ENCODE data around the gene COL27A1. TPM values are rescaled to one million over a fixed set of nuclear protein-coding genes. Genes with fewer than 3 reads are reported as not detected.
"Not testable (repeated sequence)": the region's sequence is repeated elsewhere in the genome, so short reads cannot be mapped to it uniquely, and the experiment has no call there.

Gene COL27A1
- total RNA-seq, 1 donor from 2014 or later, result 8.5 TPM

- Mint-ChIP-seq H3K27ac (no peak overlapping the region), H3K9me3 (no peaks in the 10 kb centered on the region), H3K27me3 (no peaks in the 10 kb centered on the region), H3K36me3 (ENCODE audit: low read depth) (no peaks in the 10 kb centered on the region), H3K4me3 (no peak overlapping the region), H3K4me1 (no peaks in the 10 kb centered on the region)
- DNase-seq, result no peak
- intact Hi-C loops (cut with micrococcal nuclease), result no loop called here
These were observed 30.5 kb downstream of the COL27A1 start for GRCh38 chr9:114185570-114186490.

DNA sequence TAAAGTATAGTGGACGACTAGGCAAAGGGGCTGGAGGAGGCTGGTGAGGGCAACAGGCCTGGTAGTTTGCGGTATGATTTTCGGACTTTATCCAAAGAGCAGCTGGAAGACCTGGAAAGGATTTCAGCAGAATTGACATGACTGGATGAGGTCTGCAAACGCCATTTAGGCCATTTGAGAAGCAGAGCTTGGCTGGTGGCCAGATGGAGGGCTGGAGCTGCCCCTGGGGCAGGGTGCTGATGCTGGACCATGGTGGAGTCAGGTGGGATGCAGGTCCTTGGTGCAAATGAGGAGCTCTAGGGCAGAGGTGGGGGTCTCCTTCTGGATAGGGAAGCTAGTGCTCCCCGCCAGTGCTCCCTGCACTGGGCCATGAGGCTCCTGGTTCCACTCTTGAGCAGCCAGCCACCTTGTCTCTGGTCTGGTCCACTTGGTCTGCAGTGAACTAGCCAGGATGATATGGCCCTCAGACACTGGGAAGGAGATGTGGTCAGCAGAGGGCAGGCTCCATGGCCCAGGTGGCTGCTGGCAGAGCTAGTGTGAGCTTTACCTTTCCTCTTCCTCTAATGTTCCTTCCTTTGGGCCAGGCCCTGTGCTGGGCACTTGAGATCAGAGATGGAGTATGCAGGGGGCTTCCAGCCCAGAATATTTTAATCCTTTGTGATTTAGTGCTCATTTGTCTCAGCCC lies 31.4 kb downstream of the COL27A1 start:
- H3K4me1 Mint-ChIP-seq, result no peaks in the 10 kb centered on the region
- DNase-seq, result no peak
- no peak overlapping the region for H3K27ac Mint-ChIP-seq
- H3K9me3 Mint-ChIP-seq, result peaks cover 3% of the 10 kb centered on the region
- H3K4me3 Mint-ChIP-seq, result no peak overlapping the region
- no peaks in the 10 kb centered on the region for H3K27me3 Mint-ChIP-seq
- no peaks in the 10 kb centered on the region for H3K36me3 Mint-ChIP-seq (ENCODE audit: low read depth)
- intact Hi-C loops (cut with micrococcal nuclease), result no loop called here

DNA sequence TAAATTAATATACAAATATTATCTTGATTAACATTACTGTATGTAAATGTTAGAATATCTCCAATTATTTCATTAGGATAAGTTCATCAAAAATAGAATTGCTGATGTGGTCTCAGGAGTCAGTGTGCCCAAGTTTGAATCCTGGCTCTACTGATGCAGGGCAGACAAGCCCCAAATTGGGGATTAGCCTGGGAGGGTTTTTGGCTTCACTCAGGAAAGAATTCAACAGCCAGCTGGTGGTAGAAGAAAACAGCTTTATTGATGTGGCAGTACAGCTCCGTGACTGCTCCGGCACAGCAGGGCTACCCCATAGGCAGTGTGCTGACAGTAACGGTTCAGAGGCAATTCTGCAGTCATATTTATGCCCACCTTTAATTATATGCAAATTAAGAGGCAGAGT lies 32.5 kb downstream of the COL27A1 start:
- H3K27me3 Mint-ChIP-seq, result no peaks in the 10 kb centered on the region
- DNase-seq, result no peak
- H3K27ac Mint-ChIP-seq, result no peak overlapping the region
- no peak overlapping the region for H3K4me3 Mint-ChIP-seq
- H3K36me3 Mint-ChIP-seq (ENCODE audit: low read depth), result no peaks in the 10 kb centered on the region
- no peaks in the 10 kb centered on the region for H3K4me1 Mint-ChIP-seq
- H3K9me3 Mint-ChIP-seq, result peaks cover 3% of the 10 kb centered on the region
- intact Hi-C loops (cut with micrococcal nuclease), result no loop called here

DNA sequence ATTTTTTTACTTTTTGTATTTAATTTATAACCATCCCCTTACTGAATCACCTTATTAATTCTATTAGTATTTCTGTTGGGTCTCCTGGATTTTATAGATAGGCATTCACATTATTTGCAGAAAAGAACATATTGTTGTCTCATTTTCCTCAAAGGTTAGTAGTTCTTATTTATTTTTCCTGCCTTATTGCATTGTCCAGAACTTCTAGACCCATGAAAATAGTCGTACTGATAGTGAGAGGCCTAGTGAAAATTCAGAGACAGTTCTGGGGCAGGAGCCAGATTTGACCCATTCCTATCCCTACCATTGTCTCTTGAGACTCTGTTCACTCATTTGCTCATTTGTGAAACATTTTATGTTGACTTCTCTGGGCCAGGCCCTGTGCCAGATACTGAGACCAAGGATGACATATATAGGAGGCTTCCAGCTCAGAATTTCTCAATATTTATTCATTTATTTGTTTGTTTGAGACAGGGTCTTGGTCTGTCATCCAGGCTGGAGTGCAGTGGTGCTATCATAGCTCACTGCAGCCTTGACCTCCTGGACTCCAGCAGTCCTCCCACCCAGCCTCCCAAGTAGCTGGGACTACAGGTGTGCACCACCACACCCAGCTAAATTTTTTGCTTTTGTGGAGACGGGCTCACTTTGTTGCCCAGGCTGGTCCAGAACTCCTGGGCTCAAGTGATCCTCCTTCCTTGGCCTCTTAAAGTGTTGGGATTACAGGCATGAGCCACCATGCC lies 34.7 kb downstream of the COL27A1 start:
- H3K27ac Mint-ChIP-seq, result no peak overlapping the region
- H3K36me3 Mint-ChIP-seq (ENCODE audit: low read depth), result no peaks in the 10 kb centered on the region
- H3K27me3 Mint-ChIP-seq, result no peaks in the 10 kb centered on the region
- H3K4me1 Mint-ChIP-seq, result no peaks in the 10 kb centered on the region
- H3K4me3 Mint-ChIP-seq, result no peak overlapping the region
- DNase-seq, result no peak
- intact Hi-C loops (cut with micrococcal nuclease), result no loop called here
- peaks cover 3% of the 10 kb centered on the region for H3K9me3 Mint-ChIP-seq

DNA sequence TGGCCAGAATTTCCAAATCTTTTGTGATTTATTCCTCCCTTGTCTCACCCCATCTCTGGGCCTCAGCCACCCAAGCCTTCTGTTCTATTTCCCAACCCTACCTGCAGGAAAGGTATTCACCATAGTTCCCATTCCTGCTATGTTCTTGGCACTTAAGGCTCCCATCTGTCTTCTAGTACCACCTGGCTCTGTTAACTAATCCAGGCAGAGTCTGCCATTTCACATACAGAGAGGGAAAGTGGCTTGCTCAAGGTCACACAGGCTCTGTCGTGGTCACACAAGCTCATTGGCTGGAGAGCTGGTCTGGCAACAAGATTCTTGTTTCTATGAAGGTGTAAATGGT lies 35.2 kb downstream of the COL27A1 start:
- Mint-ChIP-seq H3K36me3 (ENCODE audit: low read depth) (no peaks in the 10 kb centered on the region), H3K27ac (no peak overlapping the region), H3K4me1 (no peaks in the 10 kb centered on the region), H3K9me3 (peaks cover 3% of the 10 kb centered on the region), H3K4me3 (no peak overlapping the region), H3K27me3 (no peaks in the 10 kb centered on the region)
- intact Hi-C loops (cut with micrococcal nuclease), result no loop called here
- no peak for DNase-seq

DNA sequence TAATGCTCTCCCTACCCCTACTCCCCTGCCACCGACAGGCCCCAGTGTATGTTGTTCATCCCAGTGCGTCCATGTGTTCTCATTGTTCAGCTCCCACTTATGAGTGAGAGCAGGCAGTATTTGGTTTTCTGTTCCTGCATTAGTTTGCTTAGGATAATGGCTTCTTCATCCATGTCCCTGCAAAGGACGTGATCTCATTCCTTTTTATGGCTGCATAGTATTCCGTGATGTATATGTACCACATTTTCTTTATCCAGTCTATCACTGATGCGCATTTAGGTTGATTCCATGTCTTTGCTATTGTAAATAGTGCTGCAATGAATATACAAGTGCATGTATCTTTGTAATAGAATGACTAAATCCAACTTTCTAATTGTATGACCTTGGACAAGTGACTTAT lies 36.1 kb downstream of the COL27A1 start:
- H3K9me3 Mint-ChIP-seq; H3K4me1 Mint-ChIP-seq; H3K27me3 Mint-ChIP-seq; H3K36me3 Mint-ChIP-seq (ENCODE audit: low read depth); intact Hi-C loops (cut with micrococcal nuclease); DNase-seq; H3K4me3 Mint-ChIP-seq; H3K27ac Mint-ChIP-seq: not testable (repeated sequence)

GRCh38 chr9:114192539-114192938 lies 37.2 kb downstream of the COL27A1 start:
- DNase-seq, result no peak
- intact Hi-C loops (cut with micrococcal nuclease), result no loop called here
- Mint-ChIP-seq H3K27ac (no peak overlapping the region), H3K36me3 (ENCODE audit: low read depth) (no peaks in the 10 kb centered on the region), H3K4me3 (no peak overlapping the region), H3K4me1 (no peaks in the 10 kb centered on the region), H3K9me3 (peaks cover 3% of the 10 kb centered on the region), H3K27me3 (no peaks in the 10 kb centered on the region)

- no peak for DNase-seq
- peaks cover 3% of the 10 kb centered on the region for H3K9me3 Mint-ChIP-seq
- no peaks in the 10 kb centered on the region for H3K36me3 Mint-ChIP-seq (ENCODE audit: low read depth)
- no peak overlapping the region for H3K27ac Mint-ChIP-seq
- H3K4me1 Mint-ChIP-seq, result no peaks in the 10 kb centered on the region
- no peak overlapping the region for H3K4me3 Mint-ChIP-seq
- intact Hi-C loops (cut with micrococcal nuclease), result no loop called here
- H3K27me3 Mint-ChIP-seq, result no peaks in the 10 kb centered on the region
These were observed 37.8 kb downstream of the COL27A1 start for GRCh38 chr9:114193090-114193489.

DNA sequence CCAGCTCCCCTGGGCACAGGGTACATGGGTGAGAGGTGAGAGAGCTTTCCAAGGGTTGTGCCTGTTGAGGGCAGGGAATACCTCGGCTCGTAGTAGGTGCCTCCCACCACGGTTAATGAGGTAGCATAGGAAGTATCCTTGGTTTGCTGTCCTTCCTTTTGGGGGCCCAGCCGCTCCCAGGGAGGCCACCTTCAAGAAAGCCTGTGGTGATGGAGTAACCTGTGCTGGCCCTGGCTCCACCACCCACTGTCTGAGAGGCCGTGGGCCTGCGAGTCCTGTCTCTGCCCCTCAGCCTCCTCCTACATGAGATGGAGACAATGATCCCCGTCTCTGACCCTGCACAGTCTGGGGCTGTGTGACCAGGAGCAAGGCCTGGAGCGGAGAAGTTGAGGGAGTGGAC lies 40.8 kb downstream of the COL27A1 start:
- Mint-ChIP-seq H3K27ac (no peak overlapping the region), H3K9me3 (peaks cover 3% of the 10 kb centered on the region), H3K27me3 (no peaks in the 10 kb centered on the region), H3K4me1 (no peaks in the 10 kb centered on the region), H3K4me3 (no peak overlapping the region), H3K36me3 (ENCODE audit: low read depth) (no peaks in the 10 kb centered on the region)
- intact Hi-C loops (cut with micrococcal nuclease), result no loop called here
- no peak for DNase-seq

DNA sequence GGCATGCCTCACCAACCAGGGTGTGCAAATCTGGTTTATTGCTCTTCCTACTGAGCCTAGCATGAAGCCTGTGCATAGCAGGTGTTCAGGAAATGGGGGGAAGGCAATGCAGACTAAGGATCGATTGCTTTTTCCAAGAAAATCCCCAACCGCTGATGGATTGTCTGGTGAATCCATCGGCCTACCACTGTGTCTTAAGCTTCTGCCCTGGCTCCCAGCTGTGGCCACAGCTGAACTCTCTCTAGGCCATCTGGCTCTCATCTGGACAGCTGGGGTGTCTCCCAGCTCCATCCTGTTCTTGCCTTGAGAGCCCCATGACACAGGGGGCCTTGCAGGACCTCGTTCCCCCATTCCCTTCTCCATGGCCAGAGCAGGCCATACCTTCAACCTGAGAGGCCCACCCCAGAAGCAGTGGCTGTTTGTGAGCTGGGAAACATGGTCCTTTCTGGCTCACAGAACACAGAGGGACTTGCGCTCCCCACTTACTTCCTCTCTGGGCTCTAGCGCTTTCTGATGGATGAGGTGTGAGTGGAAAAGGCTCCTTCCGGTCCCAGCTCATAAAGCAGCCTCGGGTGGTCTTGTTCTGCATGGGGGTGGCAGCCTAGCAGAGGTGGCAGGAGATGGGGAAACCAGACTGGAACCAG lies 41.8 kb downstream of the COL27A1 start:
- intact Hi-C loops (cut with micrococcal nuclease), result no loop called here
- no peak overlapping the region for H3K27ac Mint-ChIP-seq
- no peak overlapping the region for H3K4me3 Mint-ChIP-seq
- no peak for DNase-seq
- no peaks in the 10 kb centered on the region for H3K9me3 Mint-ChIP-seq
- no peaks in the 10 kb centered on the region for H3K36me3 Mint-ChIP-seq (ENCODE audit: low read depth)
- H3K27me3 Mint-ChIP-seq, result no peaks in the 10 kb centered on the region
- no peaks in the 10 kb centered on the region for H3K4me1 Mint-ChIP-seq

DNA sequence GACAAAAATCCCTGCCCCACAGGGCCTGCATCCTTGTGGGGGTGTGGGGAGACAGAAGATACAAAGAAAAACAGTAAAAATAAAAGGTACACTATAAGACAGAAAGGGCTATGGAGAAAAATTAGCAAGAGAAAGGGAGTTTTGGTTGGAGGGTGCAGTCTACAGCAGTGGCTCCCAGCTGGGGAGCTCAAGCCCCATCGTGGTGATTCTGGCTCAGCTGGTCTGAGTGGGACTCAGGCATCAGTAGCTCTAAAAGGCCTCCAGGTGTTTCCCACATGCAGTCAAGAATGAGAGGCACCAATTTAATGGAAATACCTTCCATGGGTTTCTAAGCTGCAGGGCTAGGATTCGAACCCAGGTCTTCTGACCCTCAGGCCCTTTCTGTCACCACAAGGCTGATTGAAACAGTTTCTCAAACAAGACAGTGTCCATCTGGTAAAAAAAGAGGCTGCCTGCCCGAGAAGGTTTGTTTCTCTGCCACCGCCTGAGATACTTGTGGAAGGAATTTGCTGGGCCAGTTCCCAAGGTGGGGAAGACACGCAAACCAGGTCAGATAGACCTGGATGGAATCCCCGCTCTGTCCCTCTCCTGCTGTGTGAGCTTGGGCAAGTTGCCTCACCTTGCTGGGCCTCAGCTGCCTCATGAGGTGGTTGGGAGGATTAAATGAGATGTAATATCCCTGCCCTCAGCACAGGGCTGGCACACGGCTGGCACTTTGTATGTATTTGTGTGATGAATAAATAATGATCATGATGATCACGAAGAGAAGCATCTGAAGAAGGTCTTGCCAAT lies 43.1 kb downstream of the COL27A1 start:
- Mint-ChIP-seq H3K4me3 (no peak overlapping the region), H3K36me3 (ENCODE audit: low read depth) (no peaks in the 10 kb centered on the region), H3K27ac (no peak overlapping the region), H3K9me3 (no peaks in the 10 kb centered on the region), H3K27me3 (no peaks in the 10 kb centered on the region), H3K4me1 (no peaks in the 10 kb centered on the region)
- intact Hi-C loops (cut with micrococcal nuclease), result no loop called here
- no peak for DNase-seq

DNA sequence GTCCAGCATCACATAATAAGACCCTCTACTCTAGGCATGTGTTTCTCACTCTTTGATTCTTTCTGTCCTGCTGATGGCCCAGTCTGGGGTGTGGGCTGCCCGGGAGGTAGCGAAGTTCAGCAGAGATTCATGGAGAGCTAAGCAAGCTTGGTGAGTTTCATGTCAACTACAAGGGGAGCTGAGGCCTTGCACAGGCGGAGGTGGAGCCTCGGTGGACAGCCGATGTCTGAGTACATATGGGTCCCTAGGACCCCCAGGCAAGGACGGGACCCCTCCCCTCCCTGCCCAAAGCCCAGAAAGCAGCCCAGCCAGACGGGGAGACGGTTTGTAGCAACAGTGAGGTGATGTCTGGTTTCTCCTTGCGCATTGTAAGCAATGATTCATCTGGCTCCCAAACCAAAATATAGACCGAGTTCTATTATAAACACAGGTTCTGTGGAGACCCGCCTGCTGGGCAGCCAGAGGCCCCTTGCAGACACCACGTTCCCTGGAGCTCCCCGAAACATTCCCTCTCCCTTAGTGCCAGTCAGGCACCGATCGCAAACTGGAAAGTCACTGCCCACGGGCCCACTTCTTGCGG lies 45.5 kb downstream of the COL27A1 start:
- H3K27ac Mint-ChIP-seq, result no peak overlapping the region
- no peaks in the 10 kb centered on the region for H3K36me3 Mint-ChIP-seq (ENCODE audit: low read depth)
- no peaks in the 10 kb centered on the region for H3K27me3 Mint-ChIP-seq
- H3K4me1 Mint-ChIP-seq, result no peaks in the 10 kb centered on the region
- H3K9me3 Mint-ChIP-seq, result no peaks in the 10 kb centered on the region
- H3K4me3 Mint-ChIP-seq, result no peak overlapping the region
- intact Hi-C loops (cut with micrococcal nuclease), result no loop called here
- no peak for DNase-seq

- no peak overlapping the region for H3K27ac Mint-ChIP-seq
- H3K4me1 Mint-ChIP-seq, result no peaks in the 10 kb centered on the region
- H3K27me3 Mint-ChIP-seq, result no peaks in the 10 kb centered on the region
- intact Hi-C loops (cut with micrococcal nuclease), result no loop called here
- no peak overlapping the region for H3K4me3 Mint-ChIP-seq
- DNase-seq, result no peak
- H3K36me3 Mint-ChIP-seq (ENCODE audit: low read depth), result no peaks in the 10 kb centered on the region
- no peaks in the 10 kb centered on the region for H3K9me3 Mint-ChIP-seq
These were observed 47.1 kb downstream of the COL27A1 start for GRCh38 chr9:114202396-114202795.
